Esophagus (tissue), 2 donors: ENCODE results near the gene WFDC12. TPM values are rescaled to one million over a fixed set of nuclear protein-coding genes. Genes with fewer than 3 reads are reported as not detected.

Experiments
- H3K27ac ChIP-seq, 2 donors: one replicate each; pipeline ENCODE4 v1.5.1; 2013; ENCODE audit warnings: low read depth in 2 of 2, mild to moderate bottlenecking in 2 of 2, inconsistent platforms in 1 of 2, low read length in 1 of 2, moderate library complexity in 1 of 2
- H3K27me3 ChIP-seq, 2 donors: one replicate each; pipeline ENCODE4 v1.6.1; 2013; ENCODE audit warnings: low read length in 2 of 2, control low read depth in 1 of 2, mild to moderate bottlenecking in 1 of 2; ENCODE audit not compliant: insufficient read depth in 2 of 2, control insufficient read depth in 1 of 2
- H3K36me3 ChIP-seq, 2 donors: one replicate each; pipeline ENCODE4 v1.6.1; 2013; ENCODE audit warnings: low read length in 1 of 2; ENCODE audit not compliant: control insufficient read depth in 2 of 2, insufficient read depth in 2 of 2
- H3K4me1 ChIP-seq, 2 donors: one replicate each; pipeline ENCODE4 v1.6.1; 2013; ENCODE audit warnings: low read length in 1 of 2; ENCODE audit not compliant: control insufficient read depth in 2 of 2, insufficient read depth in 2 of 2
- H3K4me3 ChIP-seq, 2 donors: one replicate each; pipeline ENCODE4 v1.5.1; 2013; ENCODE audit warnings: low read length in 2 of 2, mild to moderate bottlenecking in 2 of 2, low read depth in 1 of 2, moderate library complexity in 1 of 2
- H3K9me3 ChIP-seq, 2 donors: one replicate each; pipeline ENCODE4 v1.6.1; 2013; ENCODE audit warnings: mild to moderate bottlenecking in 2 of 2, low read depth in 1 of 2, low read length in 1 of 2, moderate library complexity in 1 of 2; ENCODE audit not compliant: control insufficient read depth in 2 of 2, insufficient read depth in 1 of 2
- WGBS, 2 donors: extraction: QIAGEN DNeasy Blood & Tissue Kit; methylation state at CpG; one replicate each; pipeline ENCODE4 v1.1.7; 2013; 5-methylcytosine and 5-hydroxymethylcytosine counted together
- polyA plus RNA-seq, 2 donors: library from polyadenylated mRNA; stranded (reverse); fragments of 200-250 nt; gene quantifications; one replicate each; pipeline ENCODE4 v1.2.3, GENCODE V29; 2013
- donor health status: healthy with polysubstance abuse.
- donor health status: Bipolar disorder and iron deficiency.

The WFDC12 gene
- polyA plus RNA-seq, 2 donors, result 2.2 to 4.3 TPM

DNA sequence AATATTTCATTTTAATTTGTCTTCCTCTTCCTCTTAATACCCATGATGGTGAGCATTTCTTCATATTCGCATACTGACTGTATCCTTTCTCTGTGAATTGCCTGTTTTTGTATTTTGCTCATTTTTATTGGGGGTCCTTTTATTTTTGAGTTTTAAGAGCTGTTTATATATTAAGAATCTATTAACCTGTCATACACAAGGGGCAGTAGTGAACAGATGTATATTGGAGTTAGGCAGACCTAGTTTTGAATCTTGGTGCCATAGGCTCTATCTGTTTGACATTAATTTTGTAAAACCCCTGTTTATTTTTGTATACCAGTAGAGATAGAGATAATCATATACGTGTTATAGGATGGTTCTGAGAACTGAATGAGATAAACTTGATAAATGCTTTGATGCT, 6.2 kb downstream of the WFDC12 start:
- no peaks in the 10 kb centered on the region for H3K9me3 ChIP-seq
- H3K4me3 ChIP-seq, result no peak overlapping the region
- peaks cover 2 to 8% of the 10 kb centered on the region in 2 donors for H3K4me1 ChIP-seq
- no peaks in the 10 kb centered on the region for H3K36me3 ChIP-seq
- WGBS, 2 donors, result 79 to 87% methylated on average over 2 of the region's 2 CpGs
- peaks cover 0 to 2% of the 10 kb centered on the region in 2 donors for H3K27me3 ChIP-seq
- no peak overlapping the region for H3K27ac ChIP-seq

- Histone ChIP-seq H3K27me3 (peaks cover 0 to 2% of the 10 kb centered on the region in 2 donors), H3K27ac (no peak overlapping the region)
- WGBS, 2 donors, result 62 to 73% methylated on average over 4 of the region's 4 CpGs
Measured at GRCh38 chr20:45117581-45117980, 6.7 kb downstream of the WFDC12 start.

DNA sequence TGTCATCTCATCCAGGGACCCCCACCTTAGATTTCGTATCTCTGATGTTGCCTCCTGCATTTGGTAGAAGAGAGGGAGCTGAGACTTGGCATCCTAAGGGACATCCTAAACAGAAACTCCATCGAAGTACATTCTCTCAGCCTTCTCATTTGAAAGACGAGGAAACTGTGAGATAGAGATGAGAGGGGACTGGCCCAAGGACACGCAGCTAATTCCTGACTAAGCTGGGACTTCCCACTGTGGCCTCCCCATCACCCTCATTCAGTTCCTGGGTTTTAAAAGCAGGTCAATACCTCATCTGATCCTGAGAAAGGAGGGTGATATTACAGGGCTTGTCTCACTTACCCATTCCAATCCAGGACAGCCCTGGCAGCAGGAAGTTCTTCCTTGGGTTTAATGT, 8.4 kb downstream of the WFDC12 start:
- Histone ChIP-seq H3K4me3 (no peak overlapping the region), H3K27me3 (peaks cover 0 to 2% of the 10 kb centered on the region in 2 donors), H3K36me3 (no peaks in the 10 kb centered on the region)

More at GRCh38 chr20:45117581-45117980, 6.7 kb downstream of the WFDC12 start:
- no peaks in the 10 kb centered on the region for H3K9me3 ChIP-seq
- no peaks in the 10 kb centered on the region for H3K36me3 ChIP-seq
- H3K4me1 ChIP-seq, result peaks cover 2 to 8% of the 10 kb centered on the region in 2 donors
- H3K4me3 ChIP-seq, result no peak overlapping the region

GRCh38 chr20:45115386-45115774, 8.9 kb downstream of the WFDC12 start:
- Histone ChIP-seq H3K27ac (peak overlapping the region in 1 of 2 donors; percentile 79), H3K36me3 (no peaks in the 10 kb centered on the region), H3K9me3 (no peaks in the 10 kb centered on the region), H3K4me3 (no peak overlapping the region), H3K4me1 (peaks cover 2 to 8% of the 10 kb centered on the region in 2 donors), H3K27me3 (peaks cover 0 to 2% of the 10 kb centered on the region in 2 donors)
- 66 to 76% methylated on average over 3 of the region's 3 CpGs for WGBS, 2 donors

More for the DNA sequence above, 8.4 kb downstream of the WFDC12 start:
- H3K4me1 ChIP-seq, result peaks cover 2 to 8% of the 10 kb centered on the region in 2 donors
- no peaks in the 10 kb centered on the region for H3K9me3 ChIP-seq
- H3K27ac ChIP-seq, result no peak overlapping the region
- WGBS, 2 donors, result 66 to 67% methylated on average over 4 of the region's 4 CpGs

DNA sequence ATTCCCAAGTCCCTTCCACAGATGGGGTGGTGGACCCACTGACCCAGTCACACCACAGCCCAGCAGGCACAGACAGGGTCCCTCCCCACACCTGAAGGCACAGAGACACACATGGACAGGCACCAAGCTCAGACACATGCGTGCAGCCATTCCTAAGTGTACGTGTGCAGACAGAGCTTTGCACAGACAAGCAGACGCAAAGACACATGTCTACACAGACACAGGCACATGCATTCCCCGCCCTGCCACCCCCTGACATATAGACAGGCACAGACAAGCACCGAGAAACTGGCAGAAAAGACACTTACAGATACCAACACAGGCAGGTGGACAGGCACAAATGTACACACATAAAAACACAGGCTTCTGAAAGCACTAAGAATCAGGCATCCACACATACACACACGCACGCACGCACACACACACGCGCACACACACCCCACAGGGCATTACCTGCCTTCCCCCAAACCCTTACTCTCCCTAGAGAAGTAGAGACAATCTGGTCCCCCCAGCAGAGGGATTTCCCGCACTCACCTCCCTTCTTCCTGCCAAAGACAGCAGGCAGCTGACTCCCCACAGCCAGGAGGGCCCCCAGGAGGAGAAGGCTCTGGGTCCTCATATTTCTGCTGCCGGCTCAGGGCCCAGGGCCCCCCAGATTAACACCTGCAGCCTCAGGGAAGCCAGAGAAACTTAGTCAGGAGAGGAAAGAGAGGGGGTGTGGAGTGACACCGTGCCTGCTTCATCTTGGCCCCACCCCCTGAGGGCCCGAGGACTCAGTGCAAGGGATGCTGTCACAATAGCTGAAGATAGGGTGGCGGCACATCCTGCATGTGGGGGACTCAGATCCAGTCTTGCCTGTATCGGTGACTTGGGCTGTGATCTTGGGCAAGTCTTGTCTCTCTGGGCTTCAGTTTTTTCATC, 9.5 kb downstream of the WFDC12 start, which contains the start of gene WFDC5:
TSS of gene WFDC5 (minus strand) at position 710 of the 921 bp plus-strand sequence. CDS start at position 619, 91 bp downstream.
- Histone ChIP-seq H3K27me3 (peaks cover 0 to 2% of the 10 kb centered on the region in 2 donors), H3K9me3 (no peaks in the 10 kb centered on the region), H3K4me3 (no peak within 1 kb of the TSS), H3K36me3 (no peaks in the 10 kb centered on the region), H3K27ac (peak within 1 kb of the TSS; percentile 35 to 79), H3K4me1 (peaks cover 2 to 8% of the 10 kb centered on the region in 2 donors)
- WGBS, 2 donors, result 30 to 32% methylated on average over 15 to 16 of the region's 16 CpGs

- Histone ChIP-seq H3K4me3 (no peak overlapping the region), H3K27me3 (peaks cover 0 to 2% of the 10 kb centered on the region in 2 donors), H3K4me1 (peaks cover 2 to 8% of the 10 kb centered on the region in 2 donors), H3K36me3 (no peaks in the 10 kb centered on the region), H3K9me3 (no peaks in the 10 kb centered on the region), H3K27ac (peak overlapping the region in 1 of 2 donors; percentile 53)
- WGBS, 2 donors, result 89 to 94% methylated on average over 3 of the region's 3 CpGs
Measured at GRCh38 chr20:45113865-45114264, 10.4 kb downstream of the WFDC12 start.

DNA sequence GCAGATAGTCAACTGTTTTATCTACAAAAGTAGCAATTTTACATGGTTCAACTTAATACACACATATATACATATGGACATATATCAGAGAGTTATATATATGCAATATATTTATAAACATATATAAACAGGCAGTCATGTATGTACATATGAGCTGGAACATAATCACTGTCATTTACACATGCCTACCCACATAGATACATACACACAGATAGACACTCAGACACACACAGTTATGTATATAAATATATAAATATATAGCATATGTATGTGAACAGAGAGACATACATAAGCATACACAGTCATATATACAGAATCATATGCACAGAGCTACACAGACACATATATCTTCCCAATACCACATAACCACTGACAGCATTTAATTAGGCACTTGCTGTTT, 11.5 kb downstream of the WFDC12 start:
- H3K36me3 ChIP-seq, result no peaks in the 10 kb centered on the region
- peaks cover 0 to 2% of the 10 kb centered on the region in 2 donors for H3K27me3 ChIP-seq
- H3K27ac ChIP-seq, result no peak overlapping the region
- no peak overlapping the region for H3K4me3 ChIP-seq
- H3K4me1 ChIP-seq, result peaks cover 2 to 8% of the 10 kb centered on the region in 2 donors
- H3K9me3 ChIP-seq, result no peaks in the 10 kb centered on the region

- H3K36me3 ChIP-seq, result no peaks in the 10 kb centered on the region
- peaks cover 2 to 8% of the 10 kb centered on the region in 2 donors for H3K4me1 ChIP-seq
- H3K27me3 ChIP-seq, result peaks cover 0 to 2% of the 10 kb centered on the region in 2 donors
- no peak overlapping the region for H3K27ac ChIP-seq
- 62 to 63% methylated on average over 17 of the region's 17 CpGs for WGBS, 2 donors
- H3K4me3 ChIP-seq, result no peak overlapping the region
- H3K9me3 ChIP-seq, result no peaks in the 10 kb centered on the region
Measured at GRCh38 chr20:45111799-45112471, 12.3 kb downstream of the WFDC12 start.

GRCh38 chr20:45111285-45111684, 13.0 kb downstream of the WFDC12 start:
- no peak overlapping the region for H3K4me3 ChIP-seq
- H3K36me3 ChIP-seq, result no peaks in the 10 kb centered on the region
- H3K27ac ChIP-seq, result no peak overlapping the region
- 78 to 80% methylated on average over 11 of the region's 11 CpGs for WGBS, 2 donors
- H3K27me3 ChIP-seq, result peaks cover 0 to 2% of the 10 kb centered on the region in 2 donors
- no peaks in the 10 kb centered on the region for H3K9me3 ChIP-seq
- peaks cover 2 to 8% of the 10 kb centered on the region in 2 donors for H3K4me1 ChIP-seq
